CD4-positive, alpha-beta T cell (primary cell): ENCODE data around the gene FASN. TPM values are rescaled to one million over a fixed set of nuclear protein-coding genes. Genes with fewer than 3 reads are reported as not detected.
"Not testable (repeated sequence)": the region's sequence is repeated elsewhere in the genome, so short reads cannot be mapped to it uniquely, and the experiment has no call there.

Source experiments
- ATAC-seq: fragments of 200-7000 bp; cut with Tn5 transposase; one replicate; pipeline ENCODE4 v1.10.0; 2022; ENCODE audit warnings: mild to moderate bottlenecking; ENCODE audit not compliant: poor library complexity
- CTCF ChIA-PET: fragments of 350-600 bp; sonication (Branson Sonifier 250); formaldehyde crosslinking; loops from one replicate; lab custom pipeline; 2021; ENCODE audit warnings: antibody characterized with exemption, inconsistent platforms; lab: Charles Lee
- POLR2A ChIA-PET: fragments of 350-600 bp; sonication (Branson Sonifier 250); formaldehyde crosslinking; loops from one replicate; lab custom pipeline; 2021; ENCODE audit warnings: antibody characterized with exemption, inconsistent platforms; lab: Charles Lee
- DNase-seq, 14 experiments: peaks; one replicate each; pipeline ENCODE4 v3.0.0-alpha.2; 2013 to 2020; ENCODE audit warnings: mixed read lengths in 2 of 14
- H3K27ac ChIP-seq, 2 donors: one replicate each; pipeline versions ENCODE4 v1.5.1 to v1.7.0; 2013; ENCODE audit warnings: low read length in 2 of 2, low read depth in 1 of 2, mild to moderate bottlenecking in 1 of 2
- H3K27me3 ChIP-seq, 2 experiments: 1 replicate in 1 of 2; 2 replicates in 1 of 2; pipeline versions ENCODE4 v1.6.1 to v1.7.0; 2013; ENCODE audit warnings: low read length in 2 of 2, control low read depth in 1 of 2, mild to moderate bottlenecking in 1 of 2, moderate library complexity in 1 of 2; ENCODE audit not compliant: insufficient read depth in 2 of 2, control insufficient read depth in 1 of 2
- H3K36me3 ChIP-seq: one replicate; pipeline ENCODE4 v1.6.1; 2013; ENCODE audit warnings: low read length, control low read depth; ENCODE audit not compliant: insufficient read depth
- H3K4me1 ChIP-seq: one replicate; pipeline ENCODE4 v1.6.1; 2013; ENCODE audit warnings: low read length, control low read depth; ENCODE audit not compliant: insufficient read depth
- H3K4me3 ChIP-seq: one replicate; pipeline ENCODE4 v1.5.1; 2013; ENCODE audit warnings: mild to moderate bottlenecking, low read length, moderate library complexity
- H3K9me3 ChIP-seq, 2 experiments: 1 replicate in 1 of 2; 2 replicates in 1 of 2; pipeline versions ENCODE4 v1.6.1 to v1.7.0; 2013; ENCODE audit warnings: low read length in 2 of 2, mild to moderate bottlenecking in 2 of 2, control low read depth in 1 of 2, moderate library complexity in 1 of 2; ENCODE audit not compliant: control insufficient read depth in 1 of 2, insufficient read depth in 1 of 2
- H3K27ac Mint-ChIP-seq: one replicate; pipeline ENCODE4 v1.8.0; 2020; ENCODE audit warnings: mixed read lengths
- H3K27me3 Mint-ChIP-seq: one replicate; pipeline ENCODE4 v1.8.0; 2021; ENCODE audit warnings: mixed read lengths
- H3K36me3 Mint-ChIP-seq: one replicate; pipeline ENCODE4 v1.8.0; 2021; ENCODE audit warnings: low read depth, mixed read lengths
- H3K4me1 Mint-ChIP-seq: one replicate; pipeline ENCODE4 v1.8.0; 2021; ENCODE audit warnings: low read depth, mixed read lengths
- H3K4me3 Mint-ChIP-seq: one replicate; pipeline ENCODE4 v1.8.0; 2020; ENCODE audit warnings: mild to moderate bottlenecking, mixed read lengths
- H3K9me3 Mint-ChIP-seq: one replicate; pipeline ENCODE4 v1.8.0; 2020; ENCODE audit warnings: mixed read lengths
- intact Hi-C, 2 experiments: fragments of 100-400 bp; cut with DNase I in 1 of 2; cut with micrococcal nuclease in 1 of 2; formaldehyde crosslinking; loops; one replicate each; pipeline versions ENCODE4 v1.15.1 to v1.9.0; 2023 to 2025; cut with DNase I, micrococcal nuclease
- total RNA-seq, 174 experiments: library from RNA in 2 of 174; stranded (reverse) in 2 of 174; gene quantifications; one replicate each; pipeline ENCODE4 v1.2.3 and lab custom pipeline; 2021 to 2026
- TF ChIP-seq, protein P1 (sequence below): fragments of 200-600 bp; IDR thresholded peaks from one replicate; pipeline ENCODE4 v1.8.0; 2022; ENCODE audit warnings: antibody characterized with exemption, mild to moderate bottlenecking

FASN gene
- total RNA-seq, 2 experiments from 2014 or later, result 168 to 174 TPM

DNA sequence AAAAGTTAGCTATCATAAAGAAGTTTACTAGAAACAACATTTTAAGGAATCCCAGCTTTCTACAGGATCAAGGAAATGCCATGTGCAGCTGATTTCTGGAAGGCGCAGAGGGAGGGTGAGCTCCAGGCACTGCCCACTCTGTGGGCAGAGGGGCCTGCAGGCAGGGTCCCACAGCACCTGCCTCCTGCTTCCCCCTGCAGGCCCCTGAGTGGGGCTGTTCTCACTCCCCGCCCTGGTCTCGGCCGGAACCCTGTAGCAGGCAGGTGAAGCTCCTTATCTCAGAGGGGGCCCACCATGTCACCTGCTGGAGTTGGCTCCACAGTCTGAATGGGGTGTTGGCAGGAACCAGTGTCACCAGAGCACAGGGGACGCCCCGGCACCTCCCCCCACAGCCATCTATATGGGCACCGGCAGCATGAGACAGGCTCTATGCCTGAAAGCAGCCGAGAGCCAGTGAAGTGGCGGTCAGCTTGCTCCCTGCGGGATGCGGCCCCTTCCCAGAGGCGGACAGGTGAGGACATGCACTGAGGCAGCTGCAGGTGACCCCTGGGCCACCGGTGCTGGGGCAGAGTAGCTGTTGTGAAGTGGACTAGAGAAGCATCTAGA is 47.6 kb upstream of the FASN start:
- no peak for ATAC-seq
- Histone ChIP-seq H3K27ac (no peak overlapping the region), H3K36me3 (peaks cover 2% of the 10 kb centered on the region), H3K4me1 (no peaks in the 10 kb centered on the region), H3K27me3 (no peaks in the 10 kb centered on the region), H3K4me3 (no peak overlapping the region), H3K9me3 (no peaks in the 10 kb centered on the region)
- Mint-ChIP-seq H3K27me3 (no peaks in the 10 kb centered on the region), H3K4me1 (peaks cover 6% of the 10 kb centered on the region), H3K9me3 (no peaks in the 10 kb centered on the region), H3K27ac (no peak overlapping the region), H3K36me3 (peaks cover 10% of the 10 kb centered on the region), H3K4me3 (no peak overlapping the region)
- ChIA-PET CTCF (interaction anchor here (1.0 to 1.4 kb wide), 2 partner anchors 20 to 186 kb away, joined by 3 to 4 read pairs; no protein-coding TSS in a partner anchor), POLR2A (no interaction called here)
- DNase-seq, result no peak
- TF ChIP-seq, protein P1, sequence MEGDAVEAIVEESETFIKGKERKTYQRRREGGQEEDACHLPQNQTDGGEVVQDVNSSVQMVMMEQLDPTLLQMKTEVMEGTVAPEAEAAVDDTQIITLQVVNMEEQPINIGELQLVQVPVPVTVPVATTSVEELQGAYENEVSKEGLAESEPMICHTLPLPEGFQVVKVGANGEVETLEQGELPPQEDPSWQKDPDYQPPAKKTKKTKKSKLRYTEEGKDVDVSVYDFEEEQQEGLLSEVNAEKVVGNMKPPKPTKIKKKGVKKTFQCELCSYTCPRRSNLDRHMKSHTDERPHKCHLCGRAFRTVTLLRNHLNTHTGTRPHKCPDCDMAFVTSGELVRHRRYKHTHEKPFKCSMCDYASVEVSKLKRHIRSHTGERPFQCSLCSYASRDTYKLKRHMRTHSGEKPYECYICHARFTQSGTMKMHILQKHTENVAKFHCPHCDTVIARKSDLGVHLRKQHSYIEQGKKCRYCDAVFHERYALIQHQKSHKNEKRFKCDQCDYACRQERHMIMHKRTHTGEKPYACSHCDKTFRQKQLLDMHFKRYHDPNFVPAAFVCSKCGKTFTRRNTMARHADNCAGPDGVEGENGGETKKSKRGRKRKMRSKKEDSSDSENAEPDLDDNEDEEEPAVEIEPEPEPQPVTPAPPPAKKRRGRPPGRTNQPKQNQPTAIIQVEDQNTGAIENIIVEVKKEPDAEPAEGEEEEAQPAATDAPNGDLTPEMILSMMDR, result no peak
- intact Hi-C loops, result no loop called here

DNA sequence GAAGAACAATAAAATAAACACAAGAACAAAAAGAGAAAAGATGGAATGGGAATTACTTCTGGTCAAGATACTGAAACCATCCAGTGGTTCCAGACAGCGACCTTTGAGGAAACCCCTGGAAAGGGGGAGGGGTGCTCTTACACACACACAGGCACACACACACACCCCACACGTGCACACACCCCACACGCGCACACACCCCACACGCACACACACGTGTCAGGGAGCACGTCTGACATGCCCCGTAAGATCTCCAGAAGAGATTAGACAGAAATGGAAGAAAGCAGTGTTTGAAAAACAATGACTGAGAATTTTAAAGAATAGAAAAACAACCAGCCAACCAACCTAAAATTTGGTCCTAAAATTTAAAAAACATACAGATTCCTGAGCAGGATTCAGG is 45.3 kb upstream of the FASN start:
- intact Hi-C loops, result no loop called here
- no peak overlapping the region for H3K27ac ChIP-seq
- H3K4me1 ChIP-seq, result no peaks in the 10 kb centered on the region
- no peaks in the 10 kb centered on the region for H3K27me3 ChIP-seq
- no peak for DNase-seq
- CTCF ChIA-PET, result no interaction called here
- TF ChIP-seq, protein P1, result no peak
- POLR2A ChIA-PET, result interaction anchor here (0.7 kb wide), 1 partner anchor 16 kb away, joined by 3 read pairs; no protein-coding TSS in a partner anchor
- H3K4me1 Mint-ChIP-seq, result peaks cover 6% of the 10 kb centered on the region
- H3K9me3 ChIP-seq, result no peaks in the 10 kb centered on the region
- H3K9me3 Mint-ChIP-seq, result no peaks in the 10 kb centered on the region
- H3K4me3 Mint-ChIP-seq, result no peak overlapping the region
- peaks cover 2% of the 10 kb centered on the region for H3K36me3 ChIP-seq
- no peak overlapping the region for H3K27ac Mint-ChIP-seq
- H3K36me3 Mint-ChIP-seq, result peaks cover 10% of the 10 kb centered on the region
- no peaks in the 10 kb centered on the region for H3K27me3 Mint-ChIP-seq
- no peak overlapping the region for H3K4me3 ChIP-seq
- ATAC-seq, result no peak

GRCh38 chr17:82139961-82140360 is 41.9 kb upstream of the FASN start:
- POLR2A ChIA-PET, H3K9me3 ChIP-seq, H3K4me1 ChIP-seq, H3K27me3 Mint-ChIP-seq, CTCF ChIA-PET, H3K36me3 ChIP-seq, ATAC-seq, H3K9me3 Mint-ChIP-seq, intact Hi-C loops, H3K36me3 Mint-ChIP-seq, H3K4me3 Mint-ChIP-seq, DNase-seq, H3K27ac ChIP-seq, H3K4me3 ChIP-seq, H3K27ac Mint-ChIP-seq, H3K27me3 ChIP-seq, H3K4me1 Mint-ChIP-seq: not testable (repeated sequence)

DNA sequence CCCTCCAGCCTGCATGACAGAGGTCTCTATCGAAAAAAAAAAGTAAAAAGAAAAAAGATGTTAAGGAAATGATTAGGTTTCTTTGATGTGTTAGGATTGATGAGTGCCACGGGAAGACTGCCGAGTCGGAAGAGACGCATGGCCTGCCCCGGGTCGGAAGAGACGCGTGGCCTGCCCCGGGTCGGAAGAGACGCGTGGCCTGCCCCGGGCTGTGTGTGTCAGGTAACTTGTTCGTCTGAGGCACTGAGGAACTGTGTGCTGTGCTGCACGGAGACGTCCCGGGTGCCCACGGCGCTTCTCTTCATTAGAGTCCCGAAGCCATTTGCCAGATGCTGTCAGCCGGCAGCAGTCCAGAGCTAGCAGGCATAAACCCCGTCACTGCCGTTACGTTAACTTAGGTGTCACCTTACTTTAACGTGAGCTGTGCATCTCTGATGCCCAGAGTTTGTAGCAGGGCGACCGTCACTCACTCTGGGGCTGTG is 40.5 kb upstream of the FASN start:
- H3K4me1 Mint-ChIP-seq, result peaks cover 6% of the 10 kb centered on the region
- H3K36me3 ChIP-seq, result no peaks in the 10 kb centered on the region
- H3K4me1 ChIP-seq, result no peaks in the 10 kb centered on the region
- no peaks in the 10 kb centered on the region for H3K9me3 Mint-ChIP-seq
- ATAC-seq (no peak), DNase-seq (no peak)
- H3K27me3 Mint-ChIP-seq, result no peaks in the 10 kb centered on the region
- intact Hi-C loops, result no loop called here
- H3K36me3 Mint-ChIP-seq, result no peaks in the 10 kb centered on the region
- H3K27ac Mint-ChIP-seq, result no peak overlapping the region
- H3K4me3 Mint-ChIP-seq, result no peak overlapping the region
- ChIA-PET CTCF (no interaction called here), POLR2A (interaction anchor here (1.7 kb wide), 1 partner anchor 12 kb away, joined by 6 read pairs; no protein-coding TSS in a partner anchor)
- H3K9me3 ChIP-seq, result no peaks in the 10 kb centered on the region
- no peak overlapping the region for H3K27ac ChIP-seq
- H3K4me3 ChIP-seq, result no peak overlapping the region
- H3K27me3 ChIP-seq, result no peaks in the 10 kb centered on the region
- TF ChIP-seq, protein P1, result no peak
